Panc1 (cell line): ENCODE data around the gene ANKRD23. TPM values are rescaled to one million over a fixed set of nuclear protein-coding genes. Genes with fewer than 3 reads are reported as not detected.

Experiments used
- ATAC-seq: fragments of 200-7000 bp; cut with Tn5 transposase; 2 replicates; pipeline ENCODE4 v1.9.1; 2020; ENCODE audit warnings: mild to moderate bottlenecking, moderate library complexity
- BruUV-seq: library from RNA; stranded (reverse); fragments of 400-500 nt; replicated peaks from 2 replicates; lab custom pipeline; 2021; lab: Mats Ljungman, UMichigan
- CTCF ChIA-PET: fragments of 300-600 bp; sonication (Branson Sonifier 250); formaldehyde crosslinking; loops from one replicate; lab custom pipeline; 2022; ENCODE audit warnings: antibody characterized with exemption; lab: Charles Lee
- POLR2A ChIA-PET: fragments of 300-600 bp; sonication (Branson Sonifier 250); formaldehyde crosslinking; loops from one replicate; lab custom pipeline; 2022; ENCODE audit warnings: antibody characterized with exemption; lab: Charles Lee
- DNase-seq: peaks from one replicate; pipeline ENCODE4 v3.0.0-alpha.2; 2010; ENCODE audit warnings: low read depth, low spot score
- H3K27ac ChIP-seq: 2 replicates; pipeline ENCODE4 v1.5.1; 2011; ENCODE audit warnings: mild to moderate bottlenecking, low read length, inconsistent platforms
- H3K27me3 ChIP-seq: fragments of 200-500 bp; sonication (Bioruptor generic); 2 replicates; pipeline ENCODE4 v1.6.0; 2014; ENCODE audit warnings: low read length, inconsistent platforms; ENCODE audit not compliant: control insufficient read depth, insufficient read depth
- H3K36me3 ChIP-seq: fragments of 200-500 bp; sonication (Bioruptor generic); 2 replicates; pipeline ENCODE4 v1.5.1; 2014; ENCODE audit warnings: inconsistent platforms, mild to moderate bottlenecking, low read length, moderate library complexity; ENCODE audit not compliant: control insufficient read depth, insufficient read depth
- H3K4me1 ChIP-seq: 2 replicates; pipeline ENCODE4 v1.5.1; 2011; ENCODE audit warnings: inconsistent platforms, mild to moderate bottlenecking, low read length, moderate library complexity; ENCODE audit not compliant: control insufficient read depth, insufficient read depth
- H3K4me3 ChIP-seq, 2 experiments: 2 replicates each; pipeline ENCODE4 v1.5.1; 2011 to 2012; ENCODE audit warnings: low read depth in 2 of 2, low read length in 2 of 2, mild to moderate bottlenecking in 2 of 2, inconsistent platforms in 1 of 2, moderate library complexity in 1 of 2
- H3K9me3 ChIP-seq: fragments of 200-500 bp; sonication (Bioruptor generic); 2 replicates; pipeline ENCODE4 v1.5.1; 2014; ENCODE audit warnings: low read depth, mild to moderate bottlenecking, inconsistent platforms, low read length, moderate library complexity; ENCODE audit not compliant: control insufficient read depth, insufficient read depth
- POLR2AphosphoS5 ChIP-seq: IDR thresholded peaks from 2 replicates; pipeline ENCODE4 v1.6.1; 2012; ENCODE audit warnings: mild to moderate bottlenecking, low read depth, low read length, moderate library complexity
- SIN3A ChIP-seq: IDR thresholded peaks from 2 replicates; pipeline ENCODE4 v1.6.1; 2012; ENCODE audit warnings: low read depth, mild to moderate bottlenecking, low read length, moderate library complexity, borderline replicate concordance; ENCODE audit not compliant: insufficient read depth
- TCF7L2 ChIP-seq: IDR thresholded peaks from 2 replicates; pipeline ENCODE4 v1.6.1; 2011; ENCODE audit warnings: mild to moderate bottlenecking, low read depth, low read length, inconsistent platforms
- in situ Hi-C: cut with HindIII; loops from 2 replicates; pipeline ENCODE4 v1.10.0; 2016; ENCODE audit warnings: low sequenced_read_pairs, low pct_unique_long_range_greater_than_20kb
- intact Hi-C: fragments of 100-400 bp; cut with micrococcal nuclease; formaldehyde crosslinking; loops from one replicate; pipeline ENCODE4 v1.10.0; 2022; ENCODE audit not compliant: unreplicated experiment
- total RNA-seq: library from RNA; stranded (reverse); gene quantifications from one replicate; pipeline ENCODE4 v1.2.1, GENCODE V29; 2021; ENCODE audit not compliant: unreplicated experiment
- TF ChIP-seq, protein P1 (sequence below): fragments of 450-650 bp; IDR thresholded peaks from 2 replicates; pipeline ENCODE4 v1.5.1; 2017; ENCODE audit warnings: mild to moderate bottlenecking
- TF ChIP-seq, protein P2 (sequence below), 2 experiments: IDR thresholded peaks; 2 replicates each; pipeline ENCODE4 v1.6.1; 2011 to 2012; ENCODE audit warnings: low read depth in 2 of 2, control low read depth in 1 of 2, low read length in 1 of 2, mild to moderate bottlenecking in 1 of 2, moderate library complexity in 1 of 2; ENCODE audit not compliant: insufficient read depth in 1 of 2

ANKRD23 gene
- total RNA-seq, 1 experiment from 2014 or later, result 3.2 TPM

DNA sequence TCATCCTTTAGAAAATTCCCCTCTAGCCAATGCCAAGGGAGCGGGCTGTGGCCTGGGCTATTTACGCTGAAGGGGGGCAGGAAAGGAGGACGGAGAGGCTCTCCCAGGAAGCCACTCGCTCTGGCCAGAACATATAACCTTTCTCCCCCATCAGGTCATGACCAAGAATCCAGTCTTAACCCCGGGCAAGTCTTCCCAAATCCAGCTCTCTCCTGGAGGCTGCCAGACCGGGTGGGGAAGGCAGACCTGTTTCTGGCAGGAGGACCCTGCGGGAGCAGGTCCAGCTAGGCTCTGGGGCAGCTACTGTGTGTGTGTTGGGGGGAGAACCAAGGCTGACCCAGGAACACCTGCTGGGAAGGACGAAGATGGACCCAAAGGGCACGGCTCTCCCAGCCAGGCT is 39.5 kb upstream of the ANKRD23 start:
- Histone ChIP-seq H3K9me3 (no peaks in the 10 kb centered on the region), H3K4me1 (no peaks in the 10 kb centered on the region), H3K27me3 (no peaks in the 10 kb centered on the region), H3K4me3 (no peak overlapping the region), H3K36me3 (no peaks in the 10 kb centered on the region), H3K27ac (no peak overlapping the region)
- POLR2A ChIA-PET, result no interaction called here
- DNase-seq (no peak), ATAC-seq (no peak)
- in situ Hi-C loops (no loop called here), intact Hi-C loops (no loop called here)
- CTCF ChIA-PET, result no interaction called here
- TF ChIP-seq SIN3A, result no peak
- no peak for TF ChIP-seq TCF7L2
- no peak for TF ChIP-seq POLR2AphosphoS5
- TF ChIP-seq, protein P1, sequence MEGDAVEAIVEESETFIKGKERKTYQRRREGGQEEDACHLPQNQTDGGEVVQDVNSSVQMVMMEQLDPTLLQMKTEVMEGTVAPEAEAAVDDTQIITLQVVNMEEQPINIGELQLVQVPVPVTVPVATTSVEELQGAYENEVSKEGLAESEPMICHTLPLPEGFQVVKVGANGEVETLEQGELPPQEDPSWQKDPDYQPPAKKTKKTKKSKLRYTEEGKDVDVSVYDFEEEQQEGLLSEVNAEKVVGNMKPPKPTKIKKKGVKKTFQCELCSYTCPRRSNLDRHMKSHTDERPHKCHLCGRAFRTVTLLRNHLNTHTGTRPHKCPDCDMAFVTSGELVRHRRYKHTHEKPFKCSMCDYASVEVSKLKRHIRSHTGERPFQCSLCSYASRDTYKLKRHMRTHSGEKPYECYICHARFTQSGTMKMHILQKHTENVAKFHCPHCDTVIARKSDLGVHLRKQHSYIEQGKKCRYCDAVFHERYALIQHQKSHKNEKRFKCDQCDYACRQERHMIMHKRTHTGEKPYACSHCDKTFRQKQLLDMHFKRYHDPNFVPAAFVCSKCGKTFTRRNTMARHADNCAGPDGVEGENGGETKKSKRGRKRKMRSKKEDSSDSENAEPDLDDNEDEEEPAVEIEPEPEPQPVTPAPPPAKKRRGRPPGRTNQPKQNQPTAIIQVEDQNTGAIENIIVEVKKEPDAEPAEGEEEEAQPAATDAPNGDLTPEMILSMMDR, result no peak
- TF ChIP-seq, protein P2, sequence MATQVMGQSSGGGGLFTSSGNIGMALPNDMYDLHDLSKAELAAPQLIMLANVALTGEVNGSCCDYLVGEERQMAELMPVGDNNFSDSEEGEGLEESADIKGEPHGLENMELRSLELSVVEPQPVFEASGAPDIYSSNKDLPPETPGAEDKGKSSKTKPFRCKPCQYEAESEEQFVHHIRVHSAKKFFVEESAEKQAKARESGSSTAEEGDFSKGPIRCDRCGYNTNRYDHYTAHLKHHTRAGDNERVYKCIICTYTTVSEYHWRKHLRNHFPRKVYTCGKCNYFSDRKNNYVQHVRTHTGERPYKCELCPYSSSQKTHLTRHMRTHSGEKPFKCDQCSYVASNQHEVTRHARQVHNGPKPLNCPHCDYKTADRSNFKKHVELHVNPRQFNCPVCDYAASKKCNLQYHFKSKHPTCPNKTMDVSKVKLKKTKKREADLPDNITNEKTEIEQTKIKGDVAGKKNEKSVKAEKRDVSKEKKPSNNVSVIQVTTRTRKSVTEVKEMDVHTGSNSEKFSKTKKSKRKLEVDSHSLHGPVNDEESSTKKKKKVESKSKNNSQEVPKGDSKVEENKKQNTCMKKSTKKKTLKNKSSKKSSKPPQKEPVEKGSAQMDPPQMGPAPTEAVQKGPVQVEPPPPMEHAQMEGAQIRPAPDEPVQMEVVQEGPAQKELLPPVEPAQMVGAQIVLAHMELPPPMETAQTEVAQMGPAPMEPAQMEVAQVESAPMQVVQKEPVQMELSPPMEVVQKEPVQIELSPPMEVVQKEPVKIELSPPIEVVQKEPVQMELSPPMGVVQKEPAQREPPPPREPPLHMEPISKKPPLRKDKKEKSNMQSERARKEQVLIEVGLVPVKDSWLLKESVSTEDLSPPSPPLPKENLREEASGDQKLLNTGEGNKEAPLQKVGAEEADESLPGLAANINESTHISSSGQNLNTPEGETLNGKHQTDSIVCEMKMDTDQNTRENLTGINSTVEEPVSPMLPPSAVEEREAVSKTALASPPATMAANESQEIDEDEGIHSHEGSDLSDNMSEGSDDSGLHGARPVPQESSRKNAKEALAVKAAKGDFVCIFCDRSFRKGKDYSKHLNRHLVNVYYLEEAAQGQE (IDR thresholded peaks at IDR 0.05; ENCODE audit: insufficient read depth in 1 of 2, low read depth in 2 of 2, low read length in 1 of 2), result no peak
- no TSS peak for BruUV-seq

DNA sequence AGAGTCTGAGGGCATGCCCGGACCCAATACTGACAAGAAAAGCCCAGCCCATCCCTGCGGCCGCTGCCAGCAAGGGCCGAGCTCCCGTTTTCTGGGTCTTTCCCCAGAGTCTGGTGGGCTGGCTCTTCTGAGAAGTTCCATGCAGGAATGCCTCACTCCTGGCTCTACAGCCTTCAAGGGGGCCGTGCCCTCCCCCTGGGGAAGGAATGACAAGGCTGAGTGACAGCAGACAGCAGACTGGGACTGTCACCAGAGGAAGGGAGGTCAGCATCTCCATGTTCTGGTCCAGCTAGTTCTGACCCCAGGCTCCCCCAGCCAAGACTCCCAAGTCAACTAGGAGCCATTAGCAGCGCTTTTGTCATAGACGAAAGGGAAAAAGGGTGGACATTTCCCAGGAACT is 39.1 kb upstream of the ANKRD23 start:
- Histone ChIP-seq H3K27ac (no peak overlapping the region), H3K4me1 (no peaks in the 10 kb centered on the region), H3K4me3 (no peak overlapping the region), H3K27me3 (no peaks in the 10 kb centered on the region), H3K36me3 (no peaks in the 10 kb centered on the region), H3K9me3 (no peaks in the 10 kb centered on the region)
- ATAC-seq (no peak), DNase-seq (no peak)
- intact Hi-C loops, result no loop called here
- TF ChIP-seq, protein P2 (IDR thresholded peaks at IDR 0.05; ENCODE audit: insufficient read depth in 1 of 2, low read depth in 2 of 2, low read length in 1 of 2), result no peak
- in situ Hi-C loops, result no loop called here
- ChIA-PET POLR2A (no interaction called here), CTCF (no interaction called here)
- BruUV-seq, result no TSS peak
